ENCODE data around the gene BCAS1. TPM values are rescaled to one million over a fixed set of nuclear protein-coding genes. Genes with fewer than 3 reads are reported as not detected.
A peak's percentile ranks its signal among the peaks of the same experiment; 100 is the strongest.

Gene BCAS1
- total and polyA plus RNA-seq, 10 of the 15 experiments (the other 5 are each of a cell fraction or from before 2014, with no cell fraction given) = 0.21 to 1.4 (median 0.55) TPM

- no peak for TF ChIP-seq EGR1 (IDR thresholded peaks at IDR 0.05; ENCODE audit: borderline replicate concordance in 1 of 2, low read depth in 2 of 2, low read length in 2 of 2)
- TF ChIP-seq GABPA (IDR thresholded peaks at IDR 0.05; ENCODE audit: low read depth) = 0 out of 2 replicates have a peak, but pooled peaks have one; percentile 18
- peak; percentile 7 for TF ChIP-seq SP1 (IDR thresholded peaks at IDR 0.05; ENCODE audit: low read depth, low read length)
- TF ChIP-seq ESRRA (IDR thresholded peaks at IDR 0.05; ENCODE audit: low read length) = no peak
- no peak for TF ChIP-seq YY1 (IDR thresholded peaks at IDR 0.05; ENCODE audit: low read depth, low read length)
- peak; percentile 94 for TF ChIP-seq JUNB (IDR thresholded peaks at IDR 0.05)
- no peak for TF ChIP-seq CEBPZ (IDR thresholded peaks at IDR 0.05; ENCODE audit: low read depth, low read length)
- TF ChIP-seq RELB (IDR thresholded peaks at IDR 0.05; ENCODE audit: low read depth) = 0 out of 2 replicates have a peak, but pooled peaks have one; percentile 23
- peak; percentile 28 for TF ChIP-seq SKIL (IDR thresholded peaks at IDR 0.05; ENCODE audit: low read depth, poor library complexity, severe bottlenecking)
- no peak for TF ChIP-seq TBL1XR1 (IDR thresholded peaks at IDR 0.05; ENCODE audit: low read depth, low read length)
- TF ChIP-seq IKZF2 (IDR thresholded peaks at IDR 0.05) = peak in 1 of 2 experiments; percentile 58; a peak in 2 of 4 replicates
- TF ChIP-seq MEF2B (IDR thresholded peaks at IDR 0.05; ENCODE audit: partially characterized antibody, poor library complexity, severe bottlenecking) = peak; percentile 39
- peak; percentile 87 for TF ChIP-seq TCF3 (IDR thresholded peaks at IDR 0.05; ENCODE audit: borderline replicate concordance, insufficient read depth, low read depth, low read length)
- no peak for TF ChIP-seq ZNF274 (IDR thresholded peaks at IDR 0.05; ENCODE audit: insufficient read depth, insufficient read length)
- TF ChIP-seq PAX8 (IDR thresholded peaks at IDR 0.05) = no peak
- TF ChIP-seq CBFB (IDR thresholded peaks at IDR 0.05; ENCODE audit: low read depth) = no peak
- no peak for TF ChIP-seq FOXM1 (IDR thresholded peaks at IDR 0.05; ENCODE audit: low read depth, low read length)
- no peak for TF ChIP-seq PML (IDR thresholded peaks at IDR 0.05; ENCODE audit: low read length)
- TF ChIP-seq ELK1 (IDR thresholded peaks at IDR 0.05; ENCODE audit: low read depth, low read length) = no peak
- TF ChIP-seq EP300 (IDR thresholded peaks at IDR 0.05; ENCODE audit: borderline replicate concordance in 1 of 2, control insufficient read depth in 1 of 2, low read depth in 2 of 2, low read length in 2 of 2) = peak; percentile 58 to 78; a peak in 3 of 4 replicates
- no peak for TF ChIP-seq PKNOX1 (IDR thresholded peaks at IDR 0.05)
- TF ChIP-seq NFXL1 (IDR thresholded peaks at IDR 0.05; ENCODE audit: borderline replicate concordance) = no peak; the same call in 1 of the 2 replicates
These were observed 65.9 kb downstream of the BCAS1 start (continued) for GRCh38 chr20:54004445-54004844.
